K562 (cell line): Measurements from ENCODE around the gene CNPY2. TPM values are rescaled to one million over a fixed set of nuclear protein-coding genes. Genes with fewer than 3 reads are reported as not detected.

Source experiments
- ARID4B ChIP-seq: sonication (generic); formaldehyde crosslinking; IDR thresholded peaks from 2 replicates; pipeline ENCODE4 v1.8.0; 2022; ENCODE audit warnings: mild to moderate bottlenecking, missing genetic modification reagents
- DMBX1 ChIP-seq: fragments of 250-450 bp; sonication (Bioruptor Pico); IDR thresholded peaks from 2 replicates; pipeline ENCODE4 v1.8.0; 2022; ENCODE audit warnings: inconsistent platforms, mild to moderate bottlenecking, moderate library complexity, borderline replicate concordance
- E2F1 ChIP-seq: sonication (generic); formaldehyde crosslinking; IDR thresholded peaks from 2 replicates; pipeline ENCODE4 v1.8.1; 2023; ENCODE audit warnings: mild to moderate bottlenecking, missing genetic modification reagents, moderate library complexity
- MEIS2 ChIP-seq: fragments of 450-650 bp; IDR thresholded peaks from 2 replicates; pipeline ENCODE4 v1.6.1; 2014; ENCODE audit warnings: mild to moderate bottlenecking; ENCODE audit not compliant: partially characterized antibody
- MXI1 ChIP-seq: IDR thresholded peaks from 2 replicates; pipeline ENCODE4 v1.6.1; 2011; ENCODE audit warnings: low read depth, mild to moderate bottlenecking, improper control_type of control experiment, low read length
- WHSC1 ChIP-seq: IDR thresholded peaks from one replicate; pipeline ENCODE4 v1.6.1; 2012; ENCODE audit warnings: low read length, control low read depth, inconsistent platforms
- ZEB2 ChIP-seq: fragments of 450-650 bp; IDR thresholded peaks from 2 replicates; pipeline ENCODE4 v1.6.1; 2016
- ZNF174 ChIP-seq: fragments of 250-450 bp; sonication (Bioruptor Pico); IDR thresholded peaks from 2 replicates; pipeline ENCODE4 v1.4.0; 2020; ENCODE audit warnings: mild to moderate bottlenecking
- ZNF318 ChIP-seq, 2 experiments: fragments of 450-650 bp; IDR thresholded peaks; 2 replicates each; pipeline ENCODE4 v1.6.1; 2016; ENCODE audit warnings: mild to moderate bottlenecking in 2 of 2, borderline replicate concordance in 1 of 2, low read depth in 1 of 2, moderate library complexity in 1 of 2
- ZNF395 ChIP-seq: fragments of 200-800 bp; sonication (Bioruptor generic); IDR thresholded peaks from 2 replicates; pipeline ENCODE4 v1.6.1; 2017; ENCODE audit warnings: missing genetic modification characterization, missing compliant biosample characterization
- polyA plus RNA-seq, 8 experiments: library from polyadenylated mRNA; depleted of rRNA in 4 of 8; stranded (reverse) in 5 of 8; unstranded in 3 of 8; fragments of >200 nt; fragmentation: Nextera tagmentation in 2 of 8; fragmentation: Illumina TruSeq in 1 of 8; extraction: Ambion mirVana in 2 of 8; extraction: Trizol in 1 of 8; gene quantifications; 2 replicates each; pipeline versions ENCODE4 v1.2.1 to v1.2.3, GENCODE V29; 2011 to 2014; ENCODE audit warnings: inconsistent platforms in 1 of 8, missing spikeins in 1 of 8
- total RNA-seq, 7 experiments: library from RNA; depleted of rRNA in 6 of 7; stranded (reverse); fragments of >200 nt in 6 of 7; fragmentation: Illumina TruSeq in 2 of 7; extraction: Trizol in 2 of 7; gene quantifications; 2 replicates each; pipeline versions ENCODE4 v1.2.1 to v1.2.3, GENCODE V29; 2011 to 2021; ENCODE audit warnings: low replicate concordance in 1 of 7

Gene CNPY2
- total and polyA plus RNA-seq, 9 of the 15 experiments (the other 6 are each of a cell fraction or from before 2014, with no cell fraction given), result 33.8 to 190 (median 138) TPM

- TF ChIP-seq ARID4B (peak; percentile 33), ZNF174 (CRISPR knock-in tag) (no peak), ZEB2 (no peak), WHSC1 (no peak), MEIS2 (no peak), ZNF395 (CRISPR knock-in tag) (peak; percentile 77), MXI1 (no peak), E2F1 (peak; percentile 59; the same call in 1 of the 2 replicates), ZNF318 (IDR thresholded peaks at IDR 0.05; ENCODE audit: borderline replicate concordance in 1 of 2, low read depth in 1 of 2) (no peak), DMBX1 (CRISPR knock-in tag) (peak; percentile 72; the same call in 1 of the 2 replicates)
Measured at GRCh38 chr12:56333679-56334489, 18.1 kb upstream of the CNPY2 start, which contains the start of gene PAN2 (continued).
